GM19463 (cell line): Measurements from ENCODE around the gene SPIN2B.
A peak's percentile ranks its signal among the peaks of the same experiment; 100 is the strongest.
"Not testable (repeated sequence)": the region's sequence is repeated elsewhere in the genome, so short reads cannot be mapped to it uniquely, and the experiment has no call there.

Source experiments
- ATAC-seq: cut with Tn5 transposase; IDR thresholded peaks from one replicate; pipeline ENCODE4 v1.9.1; 2021; ENCODE audit warnings: mild to moderate bottlenecking, moderate library complexity; ENCODE audit not compliant: unreplicated experiment

The SPIN2B gene

DNA sequence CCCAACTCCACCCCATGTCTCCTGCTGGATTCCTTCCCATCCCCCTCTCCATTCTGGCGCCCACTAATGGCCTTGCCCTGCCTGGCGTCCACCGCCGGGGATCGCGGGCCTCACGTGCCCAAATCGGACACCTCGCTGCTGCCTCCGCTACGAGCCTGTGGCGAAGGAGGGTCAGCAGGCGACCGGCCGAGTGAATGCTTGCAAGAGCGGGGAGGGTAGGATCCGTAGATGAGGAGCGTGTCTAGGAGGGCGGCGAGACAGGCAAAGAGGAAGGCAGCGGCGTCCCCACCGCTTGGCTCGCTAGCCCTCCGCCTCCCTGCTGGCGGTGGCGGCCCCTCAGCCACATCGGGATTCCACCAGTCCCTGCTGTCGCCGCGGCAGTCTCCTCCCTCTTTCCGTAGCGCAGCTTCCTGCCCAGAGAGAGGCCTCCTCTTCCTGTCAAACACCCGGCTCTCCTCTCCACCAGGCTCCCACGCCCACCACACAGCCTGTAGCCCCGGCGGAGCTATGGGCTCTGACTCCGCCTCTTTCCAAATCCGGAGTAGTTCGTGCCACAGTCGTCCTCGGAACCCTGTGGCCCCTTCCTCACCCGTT is at the start of gene SPIN2B:
Gene SPIN2B, minus strand, starts transcription at position 387 of the 594 bp plus-strand sequence.
- peak; percentile 99 for ATAC-seq

DNA sequence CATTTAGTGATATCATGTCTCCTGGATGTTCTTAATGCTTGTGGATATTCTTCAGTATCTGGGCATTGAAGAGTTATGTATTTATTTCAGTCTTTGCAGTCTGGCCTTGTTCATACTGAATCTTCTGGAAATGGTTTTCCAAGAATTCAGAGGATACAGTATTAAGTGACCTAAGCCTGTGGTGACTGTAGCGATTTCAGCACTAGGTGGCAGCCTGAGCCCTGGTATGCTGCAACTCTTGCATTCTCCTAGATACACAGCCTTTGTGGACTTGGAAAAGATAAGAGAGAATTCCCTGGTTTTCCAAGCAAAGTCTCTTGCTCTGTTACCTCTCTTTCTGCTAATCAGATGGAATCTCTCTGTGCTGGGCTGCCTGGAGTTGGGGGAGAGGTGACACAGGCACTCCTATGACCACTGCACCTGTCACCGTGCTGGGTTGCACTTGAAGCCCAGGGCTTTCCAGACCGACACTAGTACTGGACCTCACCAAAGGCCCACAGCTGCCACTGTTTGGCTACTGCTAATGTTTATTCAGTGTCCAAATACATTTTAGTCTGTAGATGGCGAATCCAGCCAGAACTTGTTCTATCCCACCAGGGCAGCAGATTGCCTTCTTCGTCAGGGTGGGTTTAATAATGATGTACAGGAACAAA is 35.2 kb upstream of the SPIN2B start:
- no peak for ATAC-seq

DNA sequence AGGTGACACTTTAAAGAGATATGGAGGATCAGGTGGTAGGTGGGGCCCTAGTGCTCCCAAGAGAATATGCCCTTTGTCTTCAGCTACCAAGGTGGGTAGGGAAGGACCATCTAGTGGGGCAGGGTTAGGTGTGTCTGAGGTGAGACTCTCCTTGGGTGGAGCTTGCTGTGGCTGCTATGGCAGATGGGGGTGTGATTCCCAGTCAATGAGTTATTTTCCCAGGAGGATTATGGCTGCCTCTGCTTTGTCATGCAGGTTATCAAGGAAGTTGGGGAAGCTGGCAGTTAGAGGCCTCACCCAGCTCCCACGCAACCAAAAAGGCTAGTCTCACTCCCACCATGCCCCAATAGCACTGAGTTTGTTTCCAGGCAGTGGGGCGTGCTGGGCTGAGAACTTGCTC is 33.8 kb upstream of the SPIN2B start:
- no peak for ATAC-seq

DNA sequence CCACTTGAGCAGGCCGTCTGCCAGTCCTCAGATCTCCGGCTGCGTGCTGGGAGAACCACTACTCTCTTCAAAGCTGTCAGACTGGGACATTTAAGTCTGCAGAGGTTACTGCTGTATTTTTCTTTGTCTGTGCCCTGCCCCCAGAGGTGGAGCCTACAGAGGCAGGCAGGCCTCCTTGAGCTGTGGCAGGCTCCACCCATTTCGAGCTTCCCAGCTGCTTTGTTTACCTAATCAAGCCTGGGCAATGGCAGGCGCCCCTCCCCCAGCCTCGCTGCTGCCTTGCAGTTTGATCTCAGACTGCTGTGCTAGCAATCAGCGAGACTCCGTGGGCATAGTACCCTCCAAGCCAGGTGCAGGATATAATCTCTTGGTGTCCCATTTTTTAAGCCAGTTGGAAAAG is 30.9 kb upstream of the SPIN2B start:
- ATAC-seq, result not testable (repeated sequence)

DNA sequence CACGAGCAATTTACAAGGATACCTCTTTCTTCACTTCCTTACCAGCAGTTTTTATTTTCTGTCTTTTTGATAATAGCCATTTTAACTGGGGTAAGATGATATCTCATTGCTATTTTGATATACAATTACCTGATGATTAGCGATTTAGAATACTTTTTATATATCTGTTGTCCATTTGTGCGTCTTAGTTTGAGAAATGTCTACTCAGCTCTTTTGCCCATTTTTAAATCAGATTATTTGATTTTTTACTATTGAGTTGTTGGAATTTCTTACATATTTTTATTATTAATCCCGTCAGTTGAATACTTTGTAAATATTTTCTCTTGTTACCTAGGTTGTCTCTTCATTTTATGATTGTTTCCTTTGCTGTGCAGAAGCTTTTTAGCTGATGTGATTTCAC is 17.3 kb upstream of the SPIN2B start:
- no peak for ATAC-seq

DNA sequence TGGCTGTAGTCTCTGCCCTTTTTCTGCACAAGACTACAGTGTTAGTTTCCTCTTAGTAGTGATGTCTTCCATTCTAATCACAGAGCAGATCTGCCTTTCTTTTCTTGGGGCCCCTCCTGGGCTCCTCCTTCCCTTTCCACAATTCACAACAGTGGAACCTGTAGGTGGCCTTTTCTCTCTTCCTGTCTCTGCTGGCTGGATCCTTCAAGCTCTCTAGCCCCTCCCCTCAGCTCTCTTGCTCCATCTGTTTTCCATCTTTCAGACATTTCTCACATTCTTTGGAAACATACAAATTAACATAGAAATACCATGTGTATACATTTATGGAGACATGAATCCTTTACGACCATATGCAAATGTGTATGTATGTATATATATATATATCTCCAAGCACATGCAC is 16.2 kb upstream of the SPIN2B start:
- no peak for ATAC-seq

DNA sequence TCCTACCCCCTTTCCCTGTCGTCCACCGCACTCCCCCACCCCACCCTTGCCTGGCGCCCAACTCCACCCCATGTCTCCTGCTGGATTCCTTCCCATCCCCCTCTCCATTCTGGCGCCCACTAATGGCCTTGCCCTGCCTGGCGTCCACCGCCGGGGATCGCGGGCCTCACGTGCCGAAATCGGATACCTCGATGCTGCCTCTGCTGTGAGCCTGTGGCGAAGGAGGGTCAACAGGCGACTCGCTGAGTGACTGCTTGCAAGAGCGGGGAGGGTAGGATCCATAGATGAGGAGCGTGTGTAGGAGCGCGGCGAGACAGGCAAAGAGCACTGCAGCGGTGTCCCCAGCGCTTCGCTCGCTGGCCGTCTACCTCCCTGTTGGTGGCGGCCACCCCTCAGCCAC is 15.7 kb upstream of the SPIN2B start, which contains the start of gene SPIN2A:
Gene SPIN2A, minus strand, starts transcription at position 325 of the 400 bp plus-strand sequence. CDS start 800 bp downstream, outside the sequence.
- not testable (repeated sequence) for ATAC-seq

DNA sequence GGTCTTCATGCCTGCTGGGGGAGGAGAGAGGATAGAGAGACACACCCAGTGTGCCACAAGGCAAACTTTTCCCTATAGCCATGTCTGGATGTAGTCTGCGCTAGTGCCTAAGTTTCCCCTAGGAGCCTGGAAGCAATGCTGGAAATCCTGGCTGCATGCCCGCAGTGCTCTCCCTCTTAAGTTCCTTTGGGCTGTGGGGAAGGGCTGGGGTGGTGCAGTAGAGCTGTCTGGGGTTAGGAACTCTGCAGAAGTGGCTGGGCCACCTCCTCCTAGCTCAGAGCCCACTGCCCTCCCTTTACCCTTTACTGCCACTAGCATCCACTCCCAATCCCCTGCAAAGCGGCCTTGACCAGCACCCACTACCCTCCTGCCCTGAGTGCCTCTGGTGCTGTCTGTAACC is 15.2 kb upstream of the SPIN2B start:
- not testable (repeated sequence) for ATAC-seq

DNA sequence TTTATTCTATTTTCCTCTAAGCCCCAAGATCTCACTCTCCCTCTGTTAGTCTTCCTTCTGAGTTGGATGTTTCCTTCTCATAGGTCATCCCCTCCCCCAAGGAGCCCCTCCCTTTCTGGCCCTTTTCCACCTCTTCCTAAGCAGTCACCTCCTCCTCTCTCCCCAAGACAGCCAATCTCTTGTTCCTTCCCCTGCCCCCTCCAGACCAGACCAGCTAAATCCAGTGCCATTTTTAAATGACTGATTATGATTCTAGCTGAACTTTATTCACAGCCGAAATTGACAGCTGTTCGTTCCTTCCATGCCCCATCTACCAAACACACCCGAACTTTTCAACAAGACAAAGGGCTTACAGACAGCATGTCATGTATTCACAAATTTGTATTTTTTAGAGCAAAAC is 13.9 kb upstream of the SPIN2B start:
- no peak for ATAC-seq

DNA sequence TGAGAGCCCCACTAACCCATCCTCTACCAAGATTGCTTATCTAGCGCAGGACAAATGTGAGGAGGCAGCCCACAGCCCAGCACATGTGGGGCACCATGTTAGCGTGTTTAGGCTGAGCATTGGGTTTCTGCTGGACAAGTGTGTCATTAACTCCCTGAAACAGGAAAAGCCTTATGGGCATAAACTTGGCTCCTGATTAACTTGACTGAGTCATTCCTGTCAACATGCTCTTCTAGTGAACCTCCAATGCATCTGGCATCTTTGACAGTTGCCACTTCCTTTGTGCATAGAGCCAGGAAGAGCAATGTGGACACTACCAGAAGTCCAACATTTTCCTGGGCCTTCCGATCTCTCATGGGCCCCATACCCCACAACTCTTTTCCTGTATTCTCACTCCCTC is 13.4 kb upstream of the SPIN2B start:
- no peak for ATAC-seq

DNA sequence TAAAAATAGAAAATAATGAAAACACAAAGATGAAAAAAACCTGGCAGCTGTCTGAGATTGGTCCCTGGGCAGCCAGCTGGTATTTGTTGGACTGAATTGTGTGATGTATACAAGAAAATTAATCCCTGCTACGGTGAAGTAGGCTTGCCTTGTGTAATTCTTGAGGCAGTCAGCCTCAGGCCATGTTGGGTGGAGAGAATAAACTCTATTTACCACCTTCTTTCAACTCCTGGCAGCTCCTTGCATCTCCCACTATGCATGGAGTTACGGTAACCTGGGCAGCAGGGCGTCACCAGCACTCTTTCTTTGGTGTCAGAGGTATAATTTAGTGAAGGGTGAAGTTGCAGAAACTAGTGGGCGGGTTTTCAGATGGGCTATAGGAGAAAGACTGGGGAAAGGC is 12.4 kb upstream of the SPIN2B start:
- no peak for ATAC-seq

DNA sequence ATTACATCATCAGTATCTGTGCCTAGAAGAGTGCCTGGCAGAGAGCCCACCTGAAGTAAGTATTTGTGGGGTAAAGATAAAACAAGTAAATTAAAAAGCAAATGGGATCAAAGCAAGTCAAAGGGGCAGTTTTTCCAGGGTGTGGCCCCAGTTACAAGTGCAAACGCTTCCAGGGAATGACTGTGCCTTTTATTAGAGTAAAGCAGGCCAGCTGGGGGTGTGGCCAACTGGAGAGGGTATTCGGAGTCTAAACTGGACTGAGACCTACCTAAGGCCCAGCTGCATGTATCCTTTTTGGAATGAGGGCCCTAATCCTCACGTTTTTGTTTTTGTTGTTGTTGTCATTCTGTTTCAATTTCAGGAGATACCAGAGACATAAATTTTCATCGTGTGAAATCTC is 11.9 kb upstream of the SPIN2B start:
- ATAC-seq, result not testable (repeated sequence)

DNA sequence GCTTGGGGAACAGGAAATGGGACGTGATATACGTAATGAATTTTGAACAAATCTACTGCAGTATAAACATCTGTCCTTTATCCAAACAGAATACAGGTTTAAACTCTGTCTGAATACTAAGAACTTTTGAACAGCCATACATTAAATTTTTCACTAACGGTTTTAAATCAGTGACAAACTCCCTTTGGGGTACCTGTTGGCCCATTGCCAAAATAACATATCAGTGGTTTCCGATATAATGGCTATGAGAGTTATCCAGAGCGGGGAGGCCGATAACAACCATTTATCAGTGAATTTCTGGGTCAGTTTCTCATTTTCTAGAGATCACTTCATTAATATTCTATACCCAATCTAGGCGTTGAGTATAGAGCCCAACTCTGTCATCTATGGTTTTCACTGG is 10.7 kb upstream of the SPIN2B start:
- ATAC-seq, result no peak

DNA sequence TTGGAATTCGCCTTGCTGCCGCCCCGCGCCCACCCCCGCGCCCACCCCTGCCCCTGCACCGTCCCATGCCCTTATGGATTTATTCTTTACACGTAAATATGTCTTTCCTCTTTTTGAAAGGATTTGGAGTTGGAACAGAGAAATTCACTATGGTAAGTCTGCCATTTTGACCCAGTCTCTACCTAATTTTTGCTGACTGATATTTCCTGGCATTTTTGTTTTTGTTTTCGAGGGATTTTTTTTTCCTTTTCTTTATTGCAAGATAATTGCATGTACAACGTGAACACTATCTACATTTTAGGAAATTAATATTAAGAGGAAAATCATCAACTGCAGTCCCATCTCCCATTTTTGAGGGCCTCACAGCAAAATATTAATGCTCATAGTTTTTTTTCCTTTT is 468 bp upstream of the SPIN2B start:
- no peak for ATAC-seq

DNA sequence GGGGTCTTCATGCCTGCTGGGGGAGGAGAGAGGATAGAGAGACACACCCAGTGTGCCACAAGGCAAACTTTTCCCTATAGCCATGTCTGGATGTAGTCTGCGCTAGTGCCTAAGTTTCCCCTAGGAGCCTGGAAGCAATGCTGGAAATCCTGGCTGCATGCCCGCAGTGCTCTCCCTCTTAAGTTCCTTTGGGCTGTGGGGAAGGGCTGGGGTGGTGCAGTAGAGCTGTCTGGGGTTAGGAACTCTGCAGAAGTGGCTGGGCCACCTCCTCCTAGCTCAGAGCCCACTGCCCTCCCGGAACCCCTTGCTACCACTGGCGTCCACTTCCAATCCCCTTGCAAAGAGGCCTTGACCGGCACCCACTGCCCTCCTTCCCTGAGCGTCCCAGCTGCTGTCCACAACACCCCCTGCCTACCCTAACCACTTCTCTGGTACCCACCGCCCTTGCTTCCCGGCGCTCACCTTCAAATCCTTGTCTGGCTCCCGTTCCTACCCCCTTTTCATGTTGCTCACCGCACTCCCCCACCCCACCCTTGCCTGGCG is 658 bp downstream of the SPIN2B start:
- ATAC-seq, result not testable (repeated sequence)

DNA sequence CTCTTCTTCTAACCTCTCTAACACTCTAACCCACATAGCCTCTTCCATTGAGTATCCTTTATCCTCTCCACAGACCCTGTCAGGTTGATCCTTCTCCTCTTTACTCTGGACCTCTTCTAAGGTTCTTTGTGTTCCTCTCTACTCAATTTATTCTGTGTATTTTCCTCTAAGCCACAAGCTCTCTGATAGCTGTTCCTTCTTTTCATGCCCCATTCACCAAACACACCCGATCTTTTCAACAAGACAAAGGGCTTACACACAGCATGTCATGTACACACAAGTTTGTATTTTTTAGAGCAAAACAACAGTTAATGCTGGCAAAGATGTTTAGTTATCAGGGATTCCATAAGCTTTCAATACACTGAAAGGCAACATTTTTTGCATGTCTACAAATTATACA is 1.9 kb downstream of the SPIN2B start:
- ATAC-seq, result no peak

DNA sequence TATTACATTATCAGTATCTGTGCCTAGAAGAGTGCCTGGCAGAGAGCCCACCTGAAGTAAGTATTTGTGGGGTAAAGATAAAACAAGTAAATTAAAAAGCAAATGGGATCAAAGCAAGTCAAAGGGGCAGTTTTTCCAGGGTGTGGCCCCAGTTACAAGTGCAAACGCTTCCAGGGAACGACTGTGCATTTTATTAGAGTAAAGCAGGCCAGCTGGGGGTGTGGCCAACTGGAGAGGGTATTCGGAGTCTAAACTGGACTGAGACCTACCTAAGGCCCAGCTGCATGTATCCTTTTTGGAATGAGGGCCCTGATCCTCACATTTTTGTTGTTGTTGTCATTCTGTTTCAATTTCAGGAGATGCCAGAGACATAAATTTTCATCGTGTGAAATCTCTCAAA is 3.8 kb downstream of the SPIN2B start:
- not testable (repeated sequence) for ATAC-seq

DNA sequence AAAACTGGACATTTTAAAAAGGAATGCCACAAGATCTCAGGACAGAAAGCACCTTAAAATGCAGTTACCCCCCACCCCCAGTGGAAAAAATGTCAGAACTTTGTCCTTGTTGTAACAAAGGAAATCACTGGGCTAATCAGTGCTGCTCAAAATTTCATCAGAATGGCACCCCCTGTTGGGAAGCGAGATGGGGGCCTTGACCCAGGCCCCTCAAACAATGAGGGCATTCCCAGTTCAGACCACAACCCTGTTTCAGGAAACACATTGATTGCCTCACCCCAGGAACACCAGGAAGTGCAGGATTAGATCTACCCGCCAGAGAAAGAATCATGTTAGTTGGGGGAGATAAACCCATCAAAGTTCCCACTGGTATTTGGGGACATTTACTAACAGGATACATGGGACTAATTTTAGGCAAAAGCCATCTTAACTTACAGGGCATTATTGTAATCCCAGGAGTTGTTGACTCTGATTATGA is 16.4 kb downstream of the SPIN2B start:
- ATAC-seq, result no peak

DNA sequence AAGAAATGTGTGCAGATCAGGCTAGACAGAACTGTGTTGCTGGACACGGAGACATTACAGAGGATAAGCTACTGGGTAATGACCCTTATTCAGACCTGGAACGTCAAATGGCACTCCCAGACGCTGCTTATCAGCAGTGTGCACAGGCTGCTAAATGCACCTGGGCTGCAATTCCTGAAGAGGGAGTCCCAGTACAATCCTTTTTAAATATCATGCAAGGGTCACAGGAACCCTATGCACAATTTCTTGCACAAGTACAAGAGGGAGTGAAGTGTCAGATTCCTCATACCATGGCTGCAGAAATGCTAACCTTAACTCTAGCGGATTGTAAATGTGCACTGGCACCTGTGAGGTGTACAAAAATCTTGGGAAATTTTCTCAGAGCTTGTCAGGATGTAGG is 16.9 kb downstream of the SPIN2B start:
- no peak for ATAC-seq

DNA sequence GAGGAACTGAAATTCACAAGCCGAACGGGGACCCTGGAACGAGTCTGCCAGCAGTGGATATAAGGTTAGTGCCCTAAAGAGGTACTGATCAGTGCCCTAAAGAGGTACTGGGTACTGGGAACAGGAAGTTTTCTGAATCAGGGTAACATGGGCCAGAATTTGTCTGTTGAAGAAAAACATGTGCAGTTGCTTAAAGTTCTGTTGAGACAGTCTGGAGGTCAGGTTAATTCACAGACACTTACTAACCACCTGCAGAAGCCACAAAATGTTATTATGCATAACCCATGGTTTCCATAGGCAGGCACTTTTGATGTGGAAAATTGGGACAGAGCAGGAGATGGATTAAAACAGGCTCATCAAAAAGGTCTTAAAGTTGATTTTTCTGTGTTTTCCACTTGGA is 17.9 kb downstream of the SPIN2B start:
- no peak for ATAC-seq

DNA sequence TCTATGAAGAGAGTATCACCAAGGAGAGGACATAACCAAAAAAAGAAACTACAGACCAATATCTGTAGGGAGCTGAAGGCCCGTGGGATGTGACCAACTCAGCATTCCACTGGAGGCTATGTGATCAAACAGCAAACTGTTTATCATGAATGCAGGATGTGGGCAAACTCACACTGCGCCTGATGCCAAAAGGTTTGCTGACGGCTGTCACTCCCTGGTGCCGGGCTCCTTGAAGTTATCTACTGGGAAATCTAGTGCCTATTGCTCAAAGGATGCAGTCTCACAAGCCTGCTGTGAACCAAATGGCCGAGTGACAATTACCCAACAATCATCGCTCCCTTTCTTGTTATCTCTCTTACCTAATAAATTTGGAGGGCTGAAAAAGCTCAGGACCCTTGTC is 18.4 kb downstream of the SPIN2B start:
- ATAC-seq, result not testable (repeated sequence)

DNA sequence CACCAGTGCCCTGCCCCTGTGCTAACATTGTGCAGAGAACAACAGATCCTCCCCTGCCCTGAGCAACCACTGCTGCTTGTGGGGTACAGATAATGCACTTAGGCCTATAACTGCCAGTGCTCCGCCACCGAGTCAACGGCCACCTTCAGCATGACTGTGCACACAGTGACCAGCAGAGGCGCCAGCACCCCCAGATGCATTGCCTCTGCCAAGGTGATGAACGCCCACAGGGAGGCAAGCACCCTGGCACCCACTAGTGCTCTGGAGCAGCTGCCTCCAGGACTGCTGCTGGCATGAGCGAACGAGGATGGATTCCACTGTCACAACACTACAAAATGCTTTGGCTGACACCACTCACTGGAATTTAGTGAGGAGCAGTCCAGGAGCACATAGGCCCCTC is 38.2 kb downstream of the SPIN2B start:
- ATAC-seq, result no peak
